HCT116 (cell line): ENCODE data around the gene DNMT3A. TPM values are rescaled to one million over a fixed set of nuclear protein-coding genes. Genes with fewer than 3 reads are reported as not detected.
A peak's percentile ranks its signal among the peaks of the same experiment; 100 is the strongest.

Experiments
- ATAC-seq: fragments of 200-7000 bp; cut with Tn5 transposase; 2 replicates; pipeline ENCODE4 v1.9.1; 2020; ENCODE audit warnings: mild to moderate bottlenecking, moderate library complexity
- BruUV-seq: library from RNA; stranded (reverse); fragments of 400-500 nt; replicated peaks from 2 replicates; lab custom pipeline; 2021; lab: Mats Ljungman, UMichigan
- CTCF ChIA-PET: fragments of 300-600 bp; sonication (Branson Sonifier 250); formaldehyde crosslinking; loops from one replicate; lab custom pipeline; 2021; ENCODE audit warnings: antibody characterized with exemption; lab: Charles Lee
- POLR2A ChIA-PET: fragments of 300-600, 350-600 bp; sonication (Branson Sonifier 250); formaldehyde crosslinking; loops from one replicate; lab custom pipeline; 2021; ENCODE audit warnings: antibody characterized with exemption; lab: Charles Lee
- RAD21 ChIA-PET, 2 experiments: fragments of 300-600 bp; sonication (Branson Sonifier 250); formaldehyde crosslinking; loops; one replicate each; lab custom pipeline; 2023; ENCODE audit warnings: low total read pairs in 2 of 2; ENCODE audit not compliant: uncharacterized antibody in 2 of 2, unreplicated experiment in 2 of 2, low non-redundant PET in 1 of 2; lab: Charles Lee
- DNase-seq: peaks from one replicate; pipeline ENCODE4 v3.0.0-alpha.2; 2010; ENCODE audit warnings: low read depth, low spot score
- H2AFZ ChIP-seq: fragments of 200-600 bp; shearing (Covaris generic), sonication (generic); 2 replicates; pipeline ENCODE4 v1.6.1; 2017; ENCODE audit warnings: low read depth, mixed run types, mixed read lengths, antibody characterized with exemption, low read length; ENCODE audit not compliant: poor library complexity, severe bottlenecking
- H3K27ac ChIP-seq: 2 replicates; pipeline ENCODE4 v1.5.1; 2012; ENCODE audit warnings: low read depth, low read length
- H3K27me3 ChIP-seq: fragments of 200-600 bp; sonication (generic); 2 replicates; pipeline ENCODE4 v1.6.1; 2016; ENCODE audit warnings: mixed run types, low read length, mixed read lengths; ENCODE audit not compliant: insufficient read depth
- H3K36me3 ChIP-seq, 2 experiments: fragments of 200-500 bp in 1 of 2; fragments of 200-600 bp in 1 of 2; sonication (Bioruptor generic) in 1 of 2; sonication (generic) in 1 of 2; 2 replicates each; pipeline versions ENCODE4 v1.5.1 to v1.6.1; 2014 to 2016; ENCODE audit warnings: low read length in 2 of 2, inconsistent platforms in 1 of 2, mixed read lengths in 1 of 2, mixed run types in 1 of 2; ENCODE audit not compliant: insufficient read depth in 2 of 2, control insufficient read depth in 1 of 2
- H3K4me1 ChIP-seq, 2 experiments: fragments of 200-600 bp in 1 of 2; sonication (generic) in 1 of 2; 2 replicates each; pipeline versions ENCODE4 v1.5.1 to v1.6.1; 2012 to 2017; ENCODE audit warnings: low read length in 2 of 2, inconsistent platforms in 1 of 2, mild to moderate bottlenecking in 1 of 2, mixed read lengths in 1 of 2, mixed run types in 1 of 2, moderate library complexity in 1 of 2; ENCODE audit not compliant: insufficient read depth in 2 of 2, control insufficient read depth in 1 of 2
- H3K4me2 ChIP-seq: fragments of 200-600 bp; sonication (generic); 2 replicates; pipeline ENCODE4 v1.6.1; 2017; ENCODE audit warnings: mixed run types, low read length, mixed read lengths
- H3K4me3 ChIP-seq, 2 experiments: fragments of 200-600 bp in 1 of 2; sonication (generic) in 1 of 2; replicated peaks in 1 of 2; 2 replicates each; pipeline ENCODE4 v1.5.1; 2011 to 2016; ENCODE audit warnings: low read length in 2 of 2, control low read depth in 1 of 2, low read depth in 1 of 2, mild to moderate bottlenecking in 1 of 2, mixed read lengths in 1 of 2, mixed run types in 1 of 2
- H3K79me2 ChIP-seq: fragments of 200-600 bp; sonication (generic); 2 replicates; pipeline ENCODE4 v1.6.1; 2017; ENCODE audit warnings: mild to moderate bottlenecking, mixed run types, low read length, moderate library complexity, mixed read lengths; ENCODE audit not compliant: insufficient read depth
- H3K9ac ChIP-seq: fragments of 200-600 bp; sonication (generic); 2 replicates; pipeline ENCODE4 v1.6.1; 2016; ENCODE audit warnings: low read length, mixed read lengths
- H3K9me2 ChIP-seq: fragments of 200-600 bp; sonication (generic), shearing (Covaris generic); 2 replicates; pipeline ENCODE4 v1.6.1; 2017; ENCODE audit warnings: mixed run types, mild to moderate bottlenecking, moderate library complexity; ENCODE audit not compliant: insufficient read depth
- H3K9me3 ChIP-seq, 2 experiments: fragments of 200-500 bp in 1 of 2; fragments of 200-600 bp in 1 of 2; sonication (Bioruptor generic) in 1 of 2; sonication (generic) in 1 of 2; 2 replicates each; pipeline ENCODE4 v1.6.1; 2014 to 2017; ENCODE audit warnings: low read length in 2 of 2, mixed read lengths in 2 of 2, inconsistent platforms in 1 of 2, low read depth in 1 of 2, mild to moderate bottlenecking in 1 of 2, mixed run types in 1 of 2, moderate library complexity in 1 of 2; ENCODE audit not compliant: control insufficient read depth in 1 of 2, insufficient read depth in 1 of 2
- H4K20me1 ChIP-seq: fragments of 200-600 bp; sonication (generic), shearing (Covaris generic); 2 replicates; pipeline ENCODE4 v1.6.1; 2017; ENCODE audit warnings: mixed run types, mild to moderate bottlenecking, moderate library complexity; ENCODE audit not compliant: insufficient read depth
- CBX3 ChIP-seq: IDR thresholded peaks from 2 replicates; pipeline ENCODE4 v1.6.1; 2012; ENCODE audit warnings: low read depth
- CEBPB ChIP-seq: IDR thresholded peaks from 2 replicates; pipeline ENCODE4 v1.6.1; 2012; ENCODE audit warnings: low read depth
- ELF1 ChIP-seq: IDR thresholded peaks from 2 replicates; pipeline ENCODE4 v1.6.1; 2012; ENCODE audit warnings: low read depth, borderline replicate concordance
- EZH2 ChIP-seq: fragments of 200-600 bp; sonication (generic); IDR thresholded peaks from 2 replicates; pipeline ENCODE4 v1.6.1; 2017; ENCODE audit warnings: antibody characterized with exemption, mixed run types
- FOSL1 ChIP-seq: IDR thresholded peaks from 2 replicates; pipeline ENCODE4 v1.6.1; 2012; ENCODE audit warnings: low read depth
- JUND ChIP-seq: IDR thresholded peaks from 2 replicates; pipeline ENCODE4 v1.6.1; 2012
- SRF ChIP-seq: IDR thresholded peaks from 2 replicates; pipeline ENCODE4 v1.6.1; 2012; ENCODE audit warnings: low read depth
- TCF7L2 ChIP-seq: IDR thresholded peaks from 2 replicates; pipeline ENCODE4 v1.7.0; 2011; ENCODE audit warnings: borderline replicate concordance, inconsistent platforms; ENCODE audit not compliant: insufficient read depth, insufficient read length; ENCODE audit errors: extremely low read depth
- ZFX ChIP-seq: fragments of 450-650 bp; IDR thresholded peaks from 2 replicates; pipeline ENCODE4 v1.6.1; 2017
- ZNF274 ChIP-seq: fragments of 200-500 bp; sonication (Bioruptor generic); IDR thresholded peaks from 2 replicates; pipeline ENCODE4 v1.6.1; 2014; ENCODE audit warnings: mild to moderate bottlenecking, low read depth, low read length, inconsistent platforms
- intact Hi-C: fragments of 100-400 bp; cut with micrococcal nuclease; formaldehyde crosslinking; loops from 2 replicates; pipeline ENCODE4 v1.10.0; 2022
- total RNA-seq: library from RNA; stranded (reverse); gene quantifications from one replicate; pipeline ENCODE4 v1.2.1, GENCODE V29; 2021; ENCODE audit not compliant: unreplicated experiment
- TF ChIP-seq, protein P1 (sequence below), 3 experiments: fragments of 200-600 bp in 1 of 3; sonication (generic) in 1 of 3; IDR thresholded peaks in 2 of 3; conservative IDR thresholded peaks in 1 of 3; 2 replicates each; pipeline ENCODE4 v1.5.1; 2012 to 2017; ENCODE audit warnings: low read depth in 2 of 3, low read length in 2 of 3, antibody characterized with exemption in 1 of 3, borderline replicate concordance in 1 of 3, control low read depth in 1 of 3, mild to moderate bottlenecking in 1 of 3, mixed read lengths in 1 of 3, mixed run types in 1 of 3, moderate library complexity in 1 of 3; ENCODE audit not compliant: insufficient read depth in 1 of 3
- TF ChIP-seq, protein P2 (sequence below): IDR thresholded peaks from 2 replicates; pipeline ENCODE4 v1.6.1; 2012
- TF ChIP-seq, protein P3 (sequence below): IDR thresholded peaks from 2 replicates; pipeline ENCODE4 v1.6.1; 2011; ENCODE audit warnings: mild to moderate bottlenecking, low read length, moderate library complexity; ENCODE audit not compliant: insufficient replicate concordance; ENCODE audit errors: extremely low read depth

Gene DNMT3A
- total RNA-seq, 1 experiment from 2014 or later = 14.3 TPM

DNA sequence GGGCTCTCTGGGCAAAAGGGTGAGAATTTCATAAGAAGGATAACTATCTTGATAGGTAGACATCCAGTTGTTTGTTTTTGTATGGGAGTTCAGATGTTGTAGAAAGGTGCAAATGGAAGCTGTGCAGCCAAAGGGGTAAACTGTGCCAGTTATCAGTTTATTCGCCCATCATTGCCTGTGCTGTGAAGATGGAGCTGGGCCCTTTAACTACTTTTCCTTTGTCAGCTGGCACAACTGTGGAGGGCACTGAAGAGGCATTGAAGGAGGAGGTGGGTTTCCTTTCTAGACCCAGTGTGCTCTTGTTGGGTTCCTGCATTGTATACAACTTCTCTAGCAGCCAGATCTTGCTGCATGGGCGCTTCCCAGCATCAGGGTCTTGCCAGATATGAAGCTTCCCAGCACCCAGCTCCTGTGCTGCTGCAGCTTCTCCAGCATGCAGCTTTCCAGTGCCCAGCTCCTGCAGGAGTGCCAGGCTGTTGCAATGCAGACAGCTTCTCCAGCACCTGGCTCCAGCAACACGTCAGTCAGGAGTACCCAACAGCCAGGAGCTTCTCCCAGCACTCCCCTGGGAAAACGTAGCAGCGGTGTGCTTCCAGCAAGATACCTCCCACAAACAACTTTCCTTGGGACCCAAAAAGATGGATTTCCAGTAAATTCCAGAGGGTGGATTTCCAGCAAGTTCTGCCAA is 15.3 kb downstream of the DNMT3A start:
- Histone ChIP-seq H3K27ac (no peak overlapping the region), H3K4me2 (no peak overlapping the region), H2AFZ (no peak overlapping the region), H3K4me3 (no peak overlapping the region), H4K20me1 (no peaks in the 10 kb centered on the region), H3K27me3 (no peaks in the 10 kb centered on the region), H3K79me2 (peaks cover 5% of the 10 kb centered on the region; the same call in 1 of the 2 replicates), H3K4me1 (no peaks in the 10 kb centered on the region), H3K9ac (no peak overlapping the region), H3K36me3 (peaks cover 0 to 7% of the 10 kb centered on the region in 2 experiments; a peak in 1 of 4 replicates), H3K9me2 (no peaks in the 10 kb centered on the region), H3K9me3 (peaks cover 0 to 10% of the 10 kb centered on the region in 2 experiments; a peak in 1 of 4 replicates)
- DNase-seq (no peak), ATAC-seq (no peak)
- RAD21 ChIA-PET = no interaction called here
- CTCF ChIA-PET = no interaction called here
- TF ChIP-seq, protein P1, sequence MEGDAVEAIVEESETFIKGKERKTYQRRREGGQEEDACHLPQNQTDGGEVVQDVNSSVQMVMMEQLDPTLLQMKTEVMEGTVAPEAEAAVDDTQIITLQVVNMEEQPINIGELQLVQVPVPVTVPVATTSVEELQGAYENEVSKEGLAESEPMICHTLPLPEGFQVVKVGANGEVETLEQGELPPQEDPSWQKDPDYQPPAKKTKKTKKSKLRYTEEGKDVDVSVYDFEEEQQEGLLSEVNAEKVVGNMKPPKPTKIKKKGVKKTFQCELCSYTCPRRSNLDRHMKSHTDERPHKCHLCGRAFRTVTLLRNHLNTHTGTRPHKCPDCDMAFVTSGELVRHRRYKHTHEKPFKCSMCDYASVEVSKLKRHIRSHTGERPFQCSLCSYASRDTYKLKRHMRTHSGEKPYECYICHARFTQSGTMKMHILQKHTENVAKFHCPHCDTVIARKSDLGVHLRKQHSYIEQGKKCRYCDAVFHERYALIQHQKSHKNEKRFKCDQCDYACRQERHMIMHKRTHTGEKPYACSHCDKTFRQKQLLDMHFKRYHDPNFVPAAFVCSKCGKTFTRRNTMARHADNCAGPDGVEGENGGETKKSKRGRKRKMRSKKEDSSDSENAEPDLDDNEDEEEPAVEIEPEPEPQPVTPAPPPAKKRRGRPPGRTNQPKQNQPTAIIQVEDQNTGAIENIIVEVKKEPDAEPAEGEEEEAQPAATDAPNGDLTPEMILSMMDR (IDR thresholded peaks at IDR 0.05 in 2 of 3, conservative IDR thresholded peaks at IDR 0.05 in 1 of 3; ENCODE audit: borderline replicate concordance in 1 of 3, insufficient read depth in 1 of 3, low read depth in 2 of 3, low read length in 2 of 3) = no peak
- TF ChIP-seq ZNF274 (no peak), FOSL1 (no peak), CBX3 (peak; percentile 78; the same call in 1 of the 2 replicates)
- BruUV-seq = no TSS peak
- POLR2A ChIA-PET = no interaction called here
- intact Hi-C loops = no loop called here

DNA sequence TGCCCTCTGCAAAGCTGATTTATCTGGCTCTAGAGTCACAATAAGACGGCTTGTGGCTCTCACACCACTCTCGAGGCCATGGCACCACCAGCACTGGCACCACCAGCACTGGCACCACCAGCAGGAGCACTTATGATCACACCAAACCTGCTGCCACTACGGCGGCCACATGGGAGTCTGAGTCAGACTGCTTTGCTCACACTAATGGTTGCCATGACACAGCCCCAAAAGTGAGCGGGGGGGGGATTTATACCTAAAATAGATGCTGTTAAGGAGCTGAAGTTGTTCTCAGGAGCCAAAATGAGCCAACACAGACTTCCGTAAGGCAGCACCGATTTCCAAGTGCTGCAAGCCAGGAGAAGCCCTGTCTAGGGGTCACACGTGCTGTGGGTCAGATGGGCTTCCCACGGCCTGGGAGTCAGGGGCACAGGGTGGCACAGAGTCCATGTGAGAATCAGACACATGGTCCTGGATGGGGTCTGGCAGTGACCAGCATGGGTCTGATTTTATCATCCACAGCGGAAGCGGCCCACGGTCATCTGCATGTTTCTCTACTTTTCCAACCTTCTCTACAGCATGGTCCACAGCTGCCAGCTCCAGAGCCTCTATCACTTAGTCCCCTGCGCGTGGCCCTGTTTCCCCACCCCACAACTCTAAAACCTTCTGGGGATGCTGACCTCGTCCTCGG is 16.7 kb downstream of the DNMT3A start:
- ChIA-PET POLR2A (no interaction called here), CTCF (no interaction called here), RAD21 (no interaction called here)
- H3K27me3 ChIP-seq = no peaks in the 10 kb centered on the region
- H3K4me3 ChIP-seq = no peak overlapping the region
- H3K4me1 ChIP-seq = no peaks in the 10 kb centered on the region
- no peak overlapping the region for H3K9ac ChIP-seq
- no peaks in the 10 kb centered on the region for H3K79me2 ChIP-seq
- no peaks in the 10 kb centered on the region for H3K9me2 ChIP-seq
- H3K9me3 ChIP-seq = peaks cover 0 to 10% of the 10 kb centered on the region in 2 experiments; a peak in 1 of 4 replicates
- no peak overlapping the region for H2AFZ ChIP-seq
- H4K20me1 ChIP-seq = no peaks in the 10 kb centered on the region
- DNase-seq (no peak), ATAC-seq (no peak)
- BruUV-seq = no TSS peak
- H3K36me3 ChIP-seq = peaks cover 0 to 7% of the 10 kb centered on the region in 2 experiments; a peak in 1 of 4 replicates
- no peak overlapping the region for H3K27ac ChIP-seq
- no peak overlapping the region for H3K4me2 ChIP-seq
- intact Hi-C loops = no loop called here
- TF ChIP-seq ELF1 = no peak
- no peak for TF ChIP-seq JUND
- no peak for TF ChIP-seq EZH2
- no peak for TF ChIP-seq ZFX
- TF ChIP-seq SRF = no peak
- no peak for TF ChIP-seq TCF7L2
- TF ChIP-seq, protein P2, sequence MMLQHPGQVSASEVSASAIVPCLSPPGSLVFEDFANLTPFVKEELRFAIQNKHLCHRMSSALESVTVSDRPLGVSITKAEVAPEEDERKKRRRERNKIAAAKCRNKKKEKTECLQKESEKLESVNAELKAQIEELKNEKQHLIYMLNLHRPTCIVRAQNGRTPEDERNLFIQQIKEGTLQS = no peak
- TF ChIP-seq CEBPB = no peak
- TF ChIP-seq, protein P3, sequence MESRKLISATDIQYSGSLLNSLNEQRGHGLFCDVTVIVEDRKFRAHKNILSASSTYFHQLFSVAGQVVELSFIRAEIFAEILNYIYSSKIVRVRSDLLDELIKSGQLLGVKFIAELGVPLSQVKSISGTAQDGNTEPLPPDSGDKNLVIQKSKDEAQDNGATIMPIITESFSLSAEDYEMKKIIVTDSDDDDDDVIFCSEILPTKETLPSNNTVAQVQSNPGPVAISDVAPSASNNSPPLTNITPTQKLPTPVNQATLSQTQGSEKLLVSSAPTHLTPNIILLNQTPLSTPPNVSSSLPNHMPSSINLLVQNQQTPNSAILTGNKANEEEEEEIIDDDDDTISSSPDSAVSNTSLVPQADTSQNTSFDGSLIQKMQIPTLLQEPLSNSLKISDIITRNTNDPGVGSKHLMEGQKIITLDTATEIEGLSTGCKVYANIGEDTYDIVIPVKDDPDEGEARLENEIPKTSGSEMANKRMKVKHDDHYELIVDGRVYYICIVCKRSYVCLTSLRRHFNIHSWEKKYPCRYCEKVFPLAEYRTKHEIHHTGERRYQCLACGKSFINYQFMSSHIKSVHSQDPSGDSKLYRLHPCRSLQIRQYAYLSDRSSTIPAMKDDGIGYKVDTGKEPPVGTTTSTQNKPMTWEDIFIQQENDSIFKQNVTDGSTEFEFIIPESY = no peak
- TF ChIP-seq CBX3 = no peak
